Epithelial cell of esophagus (primary cell): ENCODE results near the gene SPAG8.

ENCODE experiments used
- DNase-seq: peaks from one replicate; pipeline ENCODE4 v3.0.0; 2010; ENCODE audit warnings: low read depth
- H3K4me3 ChIP-seq: 2 replicates; pipeline ENCODE4 v1.5.1; 2011; ENCODE audit warnings: mild to moderate bottlenecking, low read length, control low read depth
- CTCF ChIP-seq: IDR thresholded peaks from 2 replicates; pipeline ENCODE4 v1.5.1; 2011; ENCODE audit warnings: low read depth, mild to moderate bottlenecking, low read length, control low read depth, inconsistent platforms; ENCODE audit not compliant: insufficient read depth; ENCODE audit errors: missing control alignments

SPAG8 gene

GRCh38 chr9:35839926-35840325 lies 27.9 kb upstream of the SPAG8 start:
- DNase-seq: no peak
- no peak for TF ChIP-seq CTCF
- H3K4me3 ChIP-seq: no peak overlapping the region

GRCh38 chr9:35836595-35836994 lies 24.5 kb upstream of the SPAG8 start:
- DNase-seq: no peak
- TF ChIP-seq CTCF: no peak
- H3K4me3 ChIP-seq: no peak overlapping the region

GRCh38 chr9:35835766-35836165 lies 23.7 kb upstream of the SPAG8 start:
- no peak for DNase-seq
- no peak for TF ChIP-seq CTCF
- no peak overlapping the region for H3K4me3 ChIP-seq

GRCh38 chr9:35835216-35835632 lies 23.2 kb upstream of the SPAG8 start:
- H3K4me3 ChIP-seq: no peak overlapping the region
- DNase-seq: peak; percentile 19
- peak; percentile 35 for TF ChIP-seq CTCF

GRCh38 chr9:35834260-35835215 lies 22.5 kb upstream of the SPAG8 start:
- no peak for TF ChIP-seq CTCF
- no peak overlapping the region for H3K4me3 ChIP-seq
- no peak for DNase-seq

GRCh38 chr9:35832814-35833213 lies 20.8 kb upstream of the SPAG8 start:
- H3K4me3 ChIP-seq: no peak overlapping the region
- DNase-seq: peak; percentile 33

More at GRCh38 chr9:35832814-35833213, 20.8 kb upstream of the SPAG8 start:
- no peak for TF ChIP-seq CTCF
